Endodermal cell (in vitro differentiated cells): ENCODE results near the gene MTG2. TPM values are rescaled to one million over a fixed set of nuclear protein-coding genes. Genes with fewer than 3 reads are reported as not detected.

Experiments
- DNase-seq: peaks from one replicate; pipeline ENCODE4 v3.0.0-alpha.2; 2017
- H3K27ac ChIP-seq: 2 replicates; pipeline ENCODE4 v1.5.1; 2013; ENCODE audit warnings: mild to moderate bottlenecking, low read depth, low read length, moderate library complexity
- H3K27me3 ChIP-seq: 2 replicates; pipeline ENCODE4 v1.6.1; 2013; ENCODE audit warnings: mild to moderate bottlenecking, low read length, moderate library complexity; ENCODE audit not compliant: insufficient read depth, control insufficient read depth, poor library complexity, severe bottlenecking
- H3K36me3 ChIP-seq: 2 replicates; pipeline ENCODE4 v1.7.0; 2013; ENCODE audit warnings: mild to moderate bottlenecking, low read length, moderate library complexity; ENCODE audit not compliant: control insufficient read depth, insufficient read depth
- H3K4me1 ChIP-seq: one replicate; pipeline ENCODE4 v1.7.0; 2013; ENCODE audit warnings: low read length; ENCODE audit not compliant: control insufficient read depth, insufficient read depth
- H3K4me3 ChIP-seq: 2 replicates; pipeline ENCODE4 v1.5.1; 2013; ENCODE audit warnings: mild to moderate bottlenecking, low read length, moderate library complexity
- H3K9ac ChIP-seq: 2 replicates; pipeline ENCODE4 v1.6.1; 2013; ENCODE audit warnings: mild to moderate bottlenecking, low read length, moderate library complexity; ENCODE audit not compliant: poor library complexity, severe bottlenecking; ENCODE audit errors: extremely low read depth
- H3K9me3 ChIP-seq: 2 replicates; pipeline ENCODE4 v1.6.1; 2013; ENCODE audit warnings: mild to moderate bottlenecking, low read length, moderate library complexity; ENCODE audit not compliant: control insufficient read depth
- H3K27ac Mint-ChIP-seq: 2 replicates; pipeline ENCODE4 v1.8.0; 2020; ENCODE audit warnings: mixed read lengths
- H3K27me3 Mint-ChIP-seq: 2 replicates; pipeline ENCODE4 v1.8.0; 2021; ENCODE audit warnings: mild to moderate bottlenecking, mixed read lengths; ENCODE audit not compliant: insufficient read depth
- H3K36me3 Mint-ChIP-seq: 2 replicates; pipeline ENCODE4 v1.8.0; 2020; ENCODE audit warnings: low read depth, mixed read lengths
- H3K4me1 Mint-ChIP-seq: 2 replicates; pipeline ENCODE4 v1.8.0; 2020; ENCODE audit warnings: mixed read lengths
- H3K4me3 Mint-ChIP-seq: 2 replicates; pipeline ENCODE4 v1.8.0; 2020; ENCODE audit warnings: mild to moderate bottlenecking, moderate library complexity, mixed read lengths
- H3K9me3 Mint-ChIP-seq: 2 replicates; pipeline ENCODE4 v1.8.0; 2020; ENCODE audit warnings: mild to moderate bottlenecking, mixed read lengths
- WGBS, 2 experiments: methylation state at CpG; one replicate each; pipeline versions ENCODE4 v1.1.5 to v1.1.7; 2013; ENCODE audit warnings: missing lambda C conversion rate in 2 of 2, mixed read lengths in 1 of 2; ENCODE audit not compliant: insufficient coverage in 1 of 2, insufficient read length in 1 of 2; 5-methylcytosine and 5-hydroxymethylcytosine counted together
- total RNA-seq, 2 donors: library from RNA; stranded (reverse); fragmentation: NEBNext Ultra II Directional in 1 of 2; extraction: Animal tissue kit (Norgen Biotek cat#: 25700) in 1 of 2; gene quantifications; 2 replicates in 1 of 2; 3 replicates in 1 of 2; pipeline ENCODE4 v1.2.1, GENCODE V29; 2021
- TF ChIP-seq, protein P1 (sequence below): fragments of 200-600 bp; sonication (generic); conservative IDR thresholded peaks from 2 replicates; pipeline ENCODE4 v1.5.0; 2021; ENCODE audit warnings: antibody characterized with exemption, mild to moderate bottlenecking

Gene MTG2
- total RNA-seq, 2 donors from 2014 or later: 28.2 to 29.6 TPM

DNA sequence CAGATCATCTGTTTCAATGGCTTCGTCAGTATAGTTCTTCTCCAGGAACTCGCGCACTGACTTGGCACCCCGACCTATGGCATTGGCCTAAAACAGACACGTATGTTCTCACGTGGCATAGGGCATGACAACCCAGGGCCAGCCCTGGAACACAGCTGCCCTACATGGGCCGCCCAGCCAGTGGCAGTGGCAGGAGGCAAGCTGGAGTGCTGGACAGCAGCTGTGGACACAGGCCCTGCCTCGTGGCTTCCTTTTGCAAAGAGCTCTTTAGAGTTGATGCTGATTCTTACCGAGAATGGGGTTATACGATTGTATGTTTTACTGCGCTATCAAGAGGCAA lies 44.7 kb upstream of the MTG2 start:
- H3K36me3 Mint-ChIP-seq: peaks cover 74% of the 10 kb centered on the region
- H3K9me3 ChIP-seq: no peaks in the 10 kb centered on the region
- H3K9me3 Mint-ChIP-seq: no peaks in the 10 kb centered on the region
- no peak overlapping the region for H3K27ac Mint-ChIP-seq
- no peaks in the 10 kb centered on the region for H3K27me3 ChIP-seq
- peaks cover 19% of the 10 kb centered on the region for H3K4me1 Mint-ChIP-seq
- H3K4me1 ChIP-seq: peaks cover 6% of the 10 kb centered on the region
- TF ChIP-seq, protein P1, sequence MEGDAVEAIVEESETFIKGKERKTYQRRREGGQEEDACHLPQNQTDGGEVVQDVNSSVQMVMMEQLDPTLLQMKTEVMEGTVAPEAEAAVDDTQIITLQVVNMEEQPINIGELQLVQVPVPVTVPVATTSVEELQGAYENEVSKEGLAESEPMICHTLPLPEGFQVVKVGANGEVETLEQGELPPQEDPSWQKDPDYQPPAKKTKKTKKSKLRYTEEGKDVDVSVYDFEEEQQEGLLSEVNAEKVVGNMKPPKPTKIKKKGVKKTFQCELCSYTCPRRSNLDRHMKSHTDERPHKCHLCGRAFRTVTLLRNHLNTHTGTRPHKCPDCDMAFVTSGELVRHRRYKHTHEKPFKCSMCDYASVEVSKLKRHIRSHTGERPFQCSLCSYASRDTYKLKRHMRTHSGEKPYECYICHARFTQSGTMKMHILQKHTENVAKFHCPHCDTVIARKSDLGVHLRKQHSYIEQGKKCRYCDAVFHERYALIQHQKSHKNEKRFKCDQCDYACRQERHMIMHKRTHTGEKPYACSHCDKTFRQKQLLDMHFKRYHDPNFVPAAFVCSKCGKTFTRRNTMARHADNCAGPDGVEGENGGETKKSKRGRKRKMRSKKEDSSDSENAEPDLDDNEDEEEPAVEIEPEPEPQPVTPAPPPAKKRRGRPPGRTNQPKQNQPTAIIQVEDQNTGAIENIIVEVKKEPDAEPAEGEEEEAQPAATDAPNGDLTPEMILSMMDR: no peak
- no peak overlapping the region for H3K4me3 ChIP-seq
- peaks cover 81% of the 10 kb centered on the region for H3K36me3 ChIP-seq
- DNase-seq: no peak
- no peak overlapping the region for H3K4me3 Mint-ChIP-seq
- H3K27me3 Mint-ChIP-seq: no peaks in the 10 kb centered on the region
- no peak overlapping the region for H3K27ac ChIP-seq
- WGBS, 2 experiments: 86 to 90% methylated on average over 7 to 11 of the region's 11 CpGs
- no peak overlapping the region for H3K9ac ChIP-seq

DNA sequence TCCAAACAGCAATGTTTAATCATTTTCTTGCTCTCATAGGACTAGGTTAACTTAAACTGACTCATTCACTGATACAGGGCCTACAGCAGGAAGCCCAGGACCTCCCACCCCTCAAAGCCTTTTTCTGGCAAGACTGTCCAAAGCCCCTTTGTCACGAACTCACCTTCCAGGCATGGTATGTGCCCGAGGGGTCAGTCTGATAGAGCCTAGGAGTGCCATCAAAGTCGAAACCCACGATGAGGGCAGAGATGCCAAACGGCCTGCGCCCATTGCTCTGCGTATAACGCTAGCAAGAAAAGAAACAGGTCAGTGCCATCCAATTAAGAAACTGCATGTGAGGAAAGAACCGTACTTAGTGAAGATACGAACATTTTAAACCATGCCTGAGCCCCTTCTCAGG lies 43.9 kb upstream of the MTG2 start:
- Histone ChIP-seq H3K36me3 (peaks cover 75% of the 10 kb centered on the region), H3K27ac (no peak overlapping the region), H3K9ac (no peak overlapping the region), H3K9me3 (no peaks in the 10 kb centered on the region), H3K4me3 (no peak overlapping the region), H3K27me3 (no peaks in the 10 kb centered on the region), H3K4me1 (peaks cover 6% of the 10 kb centered on the region)
- Mint-ChIP-seq H3K27ac (no peak overlapping the region), H3K4me1 (peaks cover 19% of the 10 kb centered on the region), H3K4me3 (no peak overlapping the region), H3K27me3 (no peaks in the 10 kb centered on the region), H3K36me3 (peaks cover 67% of the 10 kb centered on the region), H3K9me3 (no peaks in the 10 kb centered on the region)
- 95 to 97% methylated on average over 10 of the region's 10 CpGs for WGBS, 2 experiments
- TF ChIP-seq, protein P1: no peak
- DNase-seq: no peak

DNA sequence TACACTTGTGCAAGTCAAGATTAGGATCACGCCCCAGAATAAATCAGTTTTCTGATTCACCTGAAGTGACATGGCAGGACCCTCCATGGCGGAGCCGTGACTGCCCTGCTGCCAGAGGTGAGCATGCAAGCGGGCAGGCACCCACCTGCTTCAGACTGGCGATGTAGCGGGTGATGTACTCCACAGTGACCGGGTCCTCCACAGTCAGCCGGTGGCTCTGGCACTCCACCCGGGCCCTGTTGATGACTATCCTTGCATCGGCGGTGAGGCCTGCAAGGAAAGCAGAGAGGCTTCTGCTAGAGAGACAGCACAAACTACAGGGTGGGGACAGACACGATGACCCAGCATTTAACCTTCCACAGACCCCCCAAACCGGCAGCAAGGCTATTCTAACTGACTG lies 43.2 kb upstream of the MTG2 start:
- 97% methylated on average over 8 to 13 of the region's 13 CpGs for WGBS, 2 experiments

More for the DNA sequence above, 43.2 kb upstream of the MTG2 start:
- Mint-ChIP-seq H3K4me3 (no peak overlapping the region), H3K36me3 (peaks cover 61% of the 10 kb centered on the region), H3K9me3 (no peaks in the 10 kb centered on the region), H3K27ac (no peak overlapping the region), H3K4me1 (peaks cover 21% of the 10 kb centered on the region), H3K27me3 (no peaks in the 10 kb centered on the region)
- no peaks in the 10 kb centered on the region for H3K9me3 ChIP-seq
- H3K36me3 ChIP-seq: peaks cover 69% of the 10 kb centered on the region
- no peak overlapping the region for H3K27ac ChIP-seq
- H3K4me3 ChIP-seq: no peak overlapping the region
- TF ChIP-seq, protein P1: no peak
- no peak overlapping the region for H3K9ac ChIP-seq
- H3K27me3 ChIP-seq: no peaks in the 10 kb centered on the region
- peaks cover 8% of the 10 kb centered on the region for H3K4me1 ChIP-seq
- DNase-seq: no peak
